Glomerular endothelial cell (primary cell): ENCODE data around the gene RPL32. TPM values are rescaled to one million over a fixed set of nuclear protein-coding genes. Genes with fewer than 3 reads are reported as not detected.
"Not testable (repeated sequence)": the region's sequence is repeated elsewhere in the genome, so short reads cannot be mapped to it uniquely, and the experiment has no call there.

Source experiments
- DNase-seq: peaks from one replicate; pipeline ENCODE4 v3.0.0-alpha.2; 2011; ENCODE audit warnings: low read depth, low spot score; ENCODE audit errors: extremely low read depth
- total RNA-seq: library from RNA; depleted of rRNA; stranded (reverse); fragments of >200 nt; gene quantifications from 2 replicates; pipeline ENCODE4 v1.2.3, GENCODE V29; 2015

RPL32 gene
- total RNA-seq, 1 donor from 2014 or later = 1,083 TPM

DNA sequence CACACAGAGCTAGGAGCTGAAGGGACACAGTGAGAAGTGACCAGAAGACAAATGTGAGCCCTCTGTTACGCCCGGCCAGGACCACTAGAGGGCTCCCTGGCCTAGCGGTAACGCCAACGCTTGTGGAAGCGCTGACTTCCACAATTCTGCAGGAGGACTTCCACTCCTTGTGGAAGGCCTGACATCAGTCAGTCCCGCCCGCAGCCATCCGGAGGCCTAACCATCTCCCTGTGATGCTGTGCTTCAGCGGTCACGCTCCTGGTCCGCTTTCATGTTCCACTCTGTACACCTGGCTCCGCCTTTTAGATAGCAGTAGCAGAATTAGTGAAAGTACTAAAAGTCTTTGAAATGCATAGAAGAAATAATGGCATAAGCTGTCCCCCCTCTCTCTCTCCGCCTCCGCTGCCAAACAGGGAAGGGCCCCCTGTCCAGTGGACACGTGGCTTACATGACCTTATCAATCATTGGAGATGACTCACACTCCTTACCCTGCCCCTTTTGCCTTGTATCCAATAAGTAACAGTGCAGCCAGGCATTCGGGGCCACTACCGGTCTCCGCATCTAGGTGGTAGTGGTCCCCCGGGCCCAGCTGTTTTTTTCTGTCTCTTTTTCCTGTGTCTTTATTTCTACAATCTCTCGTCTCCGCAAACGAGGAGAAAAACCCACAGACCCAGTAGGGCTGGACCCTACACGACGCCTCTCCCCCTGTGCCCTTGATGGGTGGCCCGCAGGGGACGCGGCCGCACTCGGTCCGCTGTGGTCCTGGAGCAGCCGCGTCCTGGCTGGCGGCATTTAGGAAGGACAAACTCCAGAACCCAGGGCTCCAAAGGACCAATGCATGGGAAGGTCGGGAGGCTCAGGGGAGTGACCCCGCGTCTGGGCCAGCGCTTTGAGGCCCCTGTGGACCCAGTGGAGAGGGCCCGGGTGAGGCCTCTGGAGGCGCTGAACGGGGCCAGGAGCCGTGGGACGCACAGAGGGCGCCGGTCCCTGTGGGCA is 27.0 kb upstream of the RPL32 start:
- peak; percentile 55 for DNase-seq

DNA sequence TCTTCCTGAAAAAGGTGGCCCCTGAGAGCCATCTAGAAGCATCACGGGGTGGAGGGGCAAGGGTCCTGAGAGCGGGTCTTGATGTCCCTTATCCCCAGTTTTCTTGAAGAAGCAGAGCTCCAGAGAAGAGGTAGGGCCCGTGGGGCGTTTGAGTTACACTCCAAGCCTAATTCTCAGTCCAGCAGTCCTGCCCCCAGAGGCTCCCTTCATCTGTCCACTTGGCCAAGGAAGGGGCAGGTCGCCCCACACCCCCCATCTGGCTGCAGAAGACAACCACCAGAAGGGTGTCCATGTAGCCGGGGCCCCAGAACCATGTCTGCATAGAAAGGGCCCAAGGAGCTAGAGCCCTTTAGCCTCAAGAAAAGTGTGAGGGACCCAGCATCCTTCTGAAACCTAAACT is 25.5 kb upstream of the RPL32 start:
- DNase-seq = no peak

DNA sequence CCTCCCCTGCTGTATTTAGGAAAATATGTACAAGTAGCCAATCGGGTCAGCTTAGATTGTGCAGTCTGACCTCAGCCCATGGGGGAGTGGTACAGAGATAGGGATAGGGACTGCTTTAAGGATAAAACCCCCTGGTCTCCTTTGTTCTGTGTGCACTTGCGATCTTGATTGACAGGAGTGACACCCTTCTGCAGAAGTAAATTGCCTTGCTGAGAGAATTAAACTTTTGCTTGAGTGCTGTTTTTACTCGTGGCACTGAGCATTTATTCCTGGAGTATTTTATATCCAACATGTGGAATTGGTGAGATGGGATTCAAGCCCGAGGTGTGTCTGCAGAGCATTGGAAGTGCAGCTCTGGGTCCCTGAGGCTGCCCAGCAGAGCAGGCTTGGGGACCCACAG is 23.9 kb upstream of the RPL32 start:
- no peak for DNase-seq

DNA sequence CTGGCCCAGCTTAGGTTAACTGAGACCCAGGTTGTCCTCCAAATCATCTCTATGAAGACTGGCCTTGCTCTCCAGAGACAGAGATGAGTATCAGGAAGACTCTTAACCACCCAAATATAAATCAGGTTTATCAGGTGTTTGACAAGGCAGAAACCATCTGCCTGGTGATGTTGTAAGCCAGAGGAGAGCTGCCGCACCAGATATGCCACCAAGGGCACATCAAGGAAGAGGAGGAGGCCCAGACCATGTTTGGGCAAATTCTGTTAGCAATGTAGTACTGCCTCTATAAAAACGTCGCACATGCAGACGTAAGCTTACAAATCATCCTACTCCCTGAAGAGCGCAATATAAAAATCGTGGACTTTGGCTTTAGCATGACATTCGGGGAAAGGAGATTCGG is 21.0 kb upstream of the RPL32 start:
- no peak for DNase-seq

DNA sequence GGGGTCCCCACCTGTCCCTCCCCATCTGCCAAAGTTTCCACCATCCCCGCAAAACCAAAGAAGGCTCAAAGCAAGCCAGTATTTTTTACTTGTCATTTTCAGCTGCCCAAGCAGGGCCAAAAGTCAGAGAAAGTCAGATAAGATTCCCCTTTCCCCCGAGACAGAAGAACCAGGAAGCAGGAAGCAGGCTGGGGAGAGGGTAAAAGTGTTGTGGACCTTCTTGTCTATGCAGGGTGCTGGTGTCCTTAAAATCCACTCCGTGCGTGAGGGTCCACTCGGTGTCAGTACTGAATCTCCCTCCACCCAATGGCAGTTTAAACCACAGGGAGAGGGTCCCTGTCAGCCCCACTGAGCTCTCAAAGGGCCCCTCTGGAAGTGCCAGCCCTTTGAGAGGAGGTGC is 20.2 kb upstream of the RPL32 start:
- DNase-seq = no peak

DNA sequence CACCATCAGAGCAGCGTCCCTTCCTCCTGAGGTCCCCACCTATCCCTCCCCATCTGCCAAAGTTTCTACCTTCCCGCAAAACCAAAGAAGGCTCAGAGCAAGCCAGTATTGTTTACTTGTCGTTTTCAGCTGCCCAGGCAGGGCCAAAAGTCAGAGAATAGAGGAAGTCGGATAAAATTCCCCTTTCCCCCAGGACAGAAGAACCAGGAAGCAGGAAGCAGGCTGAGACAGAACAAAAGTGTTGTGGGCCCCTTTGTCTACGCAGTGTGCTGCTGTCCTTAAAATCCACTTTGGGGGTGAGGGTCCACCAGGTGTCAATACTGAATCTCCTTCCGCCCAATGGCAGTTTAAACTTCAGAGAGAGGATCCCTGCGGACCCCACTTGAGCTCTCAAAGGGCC is 18.5 kb upstream of the RPL32 start:
- no peak for DNase-seq

DNA sequence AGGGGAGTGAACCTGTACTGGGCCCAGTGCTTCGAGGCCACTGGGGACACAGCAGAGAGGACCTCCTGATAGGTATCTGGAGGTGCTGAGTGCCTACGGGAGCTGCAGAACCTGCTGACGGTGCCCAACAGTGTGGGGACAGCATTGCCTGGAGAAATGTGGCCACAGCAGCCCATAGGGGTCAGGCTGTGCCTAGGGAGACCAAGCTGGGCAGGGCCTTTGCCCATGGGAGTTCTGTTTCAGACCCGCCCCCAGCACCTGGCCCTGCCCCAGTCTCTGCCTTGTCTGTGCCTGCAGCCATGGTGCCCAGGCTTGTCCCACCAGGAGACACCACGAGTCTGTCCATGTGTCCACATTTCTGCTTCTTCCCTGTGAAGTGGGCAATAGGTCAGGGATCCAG is 15.3 kb upstream of the RPL32 start:
- DNase-seq = no peak

DNA sequence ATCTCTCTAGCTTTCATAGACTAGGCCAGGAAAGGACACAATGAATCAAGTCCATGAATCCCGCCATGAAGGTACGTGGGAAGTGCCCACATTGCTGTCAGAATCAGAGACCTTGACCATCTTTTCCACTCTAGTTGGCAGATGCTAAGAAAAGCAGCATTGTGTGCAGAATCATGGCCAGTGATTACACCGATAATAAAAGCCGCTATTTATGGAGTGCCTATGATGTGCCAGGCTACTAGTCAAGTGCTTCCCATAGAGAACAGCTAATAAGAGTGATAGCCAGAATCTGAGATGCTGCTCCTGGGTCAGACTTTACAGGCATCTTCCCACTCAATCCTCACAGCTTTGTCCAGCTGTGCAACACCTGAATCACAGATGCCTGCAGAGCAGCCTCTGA is 13.2 kb upstream of the RPL32 start:
- no peak for DNase-seq

DNA sequence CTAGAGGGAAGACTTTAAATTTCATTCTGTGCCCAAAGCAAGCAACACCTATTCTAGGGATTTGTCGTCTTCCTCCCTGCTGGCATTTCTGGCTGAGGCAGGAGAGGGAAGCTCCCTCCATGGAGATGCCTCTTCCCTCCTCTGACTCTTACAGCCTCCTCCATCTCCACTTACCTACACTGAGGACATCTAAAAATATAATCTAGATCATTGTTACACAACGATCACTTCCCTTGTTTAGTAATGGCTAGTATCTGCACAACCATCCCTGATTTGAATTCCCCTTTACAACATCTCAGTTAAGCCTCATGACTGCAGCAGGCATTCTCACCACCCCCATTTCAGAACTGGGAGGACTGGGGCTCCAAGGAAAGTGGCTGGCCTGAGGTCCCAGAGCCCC is 12.5 kb upstream of the RPL32 start:
- not testable (repeated sequence) for DNase-seq

DNA sequence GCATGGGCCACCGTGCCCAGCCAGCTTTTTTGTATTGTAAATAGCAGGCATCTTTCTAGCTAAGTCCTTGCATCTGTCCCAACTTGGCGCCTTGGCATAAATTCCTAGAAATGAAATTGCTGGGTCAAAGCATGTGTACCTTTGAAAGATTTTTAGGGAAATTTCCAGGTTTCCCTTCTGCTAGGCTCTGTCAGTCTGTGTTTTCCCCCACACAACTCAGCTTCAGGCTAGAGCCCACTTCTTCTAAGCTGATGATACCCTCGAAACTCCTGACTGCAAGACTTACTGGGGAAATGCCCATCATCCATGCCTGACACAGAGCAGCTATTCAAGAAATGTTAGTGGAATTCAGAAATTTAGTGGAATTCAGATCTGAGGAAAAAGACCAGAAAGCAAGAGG is 10.8 kb upstream of the RPL32 start:
- no peak for DNase-seq

DNA sequence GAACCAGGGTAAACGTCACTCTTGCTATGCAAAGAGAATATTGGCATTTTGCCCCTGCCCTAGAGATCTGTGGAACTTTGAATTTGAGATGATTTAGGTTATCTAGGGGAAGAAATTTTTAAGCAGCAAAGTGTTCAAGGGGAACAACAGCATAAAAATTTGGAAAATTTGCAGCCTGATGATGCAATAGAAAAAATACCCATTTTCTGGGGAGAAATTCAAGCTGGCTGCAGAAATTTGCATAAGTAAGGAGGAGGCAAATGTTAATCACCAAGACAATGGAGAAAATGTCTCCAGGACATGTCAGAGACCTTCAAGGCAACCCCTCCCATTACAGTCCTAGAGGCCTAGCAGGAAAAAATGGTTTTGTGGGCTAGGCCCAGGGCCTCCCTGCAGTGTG is 4.4 kb upstream of the RPL32 start:
- no peak for DNase-seq

DNA sequence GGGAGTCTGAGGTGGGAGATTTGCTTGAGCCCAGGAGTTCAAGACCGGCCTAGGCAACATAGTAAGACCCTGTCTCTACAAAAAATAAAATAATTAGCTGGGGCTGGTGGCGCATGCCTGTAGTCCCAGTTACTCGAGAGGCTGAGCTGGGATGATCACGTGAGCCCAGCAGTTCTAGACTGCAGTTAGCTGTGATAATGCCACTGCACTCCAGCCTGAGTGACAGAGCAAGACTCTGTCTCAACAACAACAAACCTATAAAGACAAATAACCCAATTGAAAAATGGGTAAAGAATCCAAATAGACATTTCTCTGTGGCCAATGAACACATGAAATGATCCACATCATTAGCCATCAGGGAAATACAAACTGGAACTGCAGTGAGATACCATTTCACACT is 1.1 kb upstream of the RPL32 start:
- DNase-seq = no peak

DNA sequence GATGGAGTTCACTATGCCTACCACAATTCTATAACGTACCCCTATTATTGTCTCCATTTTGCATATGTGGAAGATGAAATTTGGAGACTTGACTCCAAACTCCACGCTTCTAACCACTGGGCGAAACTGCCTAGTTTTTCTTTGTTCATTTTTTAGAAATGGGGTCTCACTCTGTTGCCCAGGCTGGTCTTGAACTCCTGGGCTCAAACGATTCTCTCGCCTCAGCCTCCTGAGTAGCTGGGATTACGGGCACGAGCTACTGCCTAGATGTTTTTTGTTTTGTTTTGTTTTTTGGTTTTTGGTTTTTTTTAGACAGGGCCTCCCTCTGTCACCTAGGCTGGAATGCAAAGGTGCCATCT is 584 bp upstream of the RPL32 start:
- no peak for DNase-seq

DNA sequence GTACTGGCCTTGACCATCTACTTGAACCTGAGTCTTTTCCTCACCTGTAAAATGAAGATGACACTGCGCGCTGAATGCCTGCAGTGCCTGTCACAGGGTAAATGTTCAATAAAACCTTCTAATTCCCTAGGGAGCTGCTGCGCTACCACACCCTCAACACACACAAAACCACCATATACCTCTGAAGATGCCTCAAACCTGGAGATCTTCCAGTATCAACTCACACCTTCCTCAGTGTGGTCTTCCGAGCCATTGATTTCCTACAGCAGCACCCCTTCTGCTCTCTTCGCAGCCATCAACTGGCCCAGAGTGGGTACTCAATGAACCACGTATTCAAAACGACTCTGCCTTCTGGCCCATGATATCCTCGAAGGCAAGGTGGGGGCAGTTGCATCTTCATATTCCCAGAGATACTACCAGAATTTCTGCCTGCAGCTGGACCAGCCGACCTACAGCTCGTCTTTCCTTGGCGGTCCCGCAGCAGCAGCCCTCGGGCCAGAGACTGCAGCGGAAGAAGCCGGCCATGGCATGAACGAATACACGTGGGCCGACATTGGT is 695 bp downstream of the RPL32 start:
- DNase-seq = no peak

DNA sequence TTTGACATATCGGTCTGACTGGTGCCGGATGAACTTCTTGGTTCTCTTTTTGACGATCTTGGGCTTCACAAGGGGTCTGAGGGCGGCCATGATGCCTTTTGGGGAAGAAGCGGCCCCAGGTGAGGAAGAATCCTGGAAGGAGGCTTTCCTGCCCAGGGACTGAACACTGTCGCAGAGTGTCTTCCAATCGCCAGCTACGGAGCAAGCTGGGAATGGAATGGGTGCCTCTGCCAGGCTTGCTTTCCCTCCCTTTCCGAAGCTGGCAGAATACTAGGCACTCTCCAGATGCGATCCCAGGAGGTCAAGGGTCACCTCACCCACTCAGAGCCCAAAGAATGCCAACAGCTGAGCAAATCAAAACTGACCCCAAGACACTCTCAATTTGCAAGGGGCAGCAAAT is 1.2 kb downstream of the RPL32 start:
- not testable (repeated sequence) for DNase-seq

DNA sequence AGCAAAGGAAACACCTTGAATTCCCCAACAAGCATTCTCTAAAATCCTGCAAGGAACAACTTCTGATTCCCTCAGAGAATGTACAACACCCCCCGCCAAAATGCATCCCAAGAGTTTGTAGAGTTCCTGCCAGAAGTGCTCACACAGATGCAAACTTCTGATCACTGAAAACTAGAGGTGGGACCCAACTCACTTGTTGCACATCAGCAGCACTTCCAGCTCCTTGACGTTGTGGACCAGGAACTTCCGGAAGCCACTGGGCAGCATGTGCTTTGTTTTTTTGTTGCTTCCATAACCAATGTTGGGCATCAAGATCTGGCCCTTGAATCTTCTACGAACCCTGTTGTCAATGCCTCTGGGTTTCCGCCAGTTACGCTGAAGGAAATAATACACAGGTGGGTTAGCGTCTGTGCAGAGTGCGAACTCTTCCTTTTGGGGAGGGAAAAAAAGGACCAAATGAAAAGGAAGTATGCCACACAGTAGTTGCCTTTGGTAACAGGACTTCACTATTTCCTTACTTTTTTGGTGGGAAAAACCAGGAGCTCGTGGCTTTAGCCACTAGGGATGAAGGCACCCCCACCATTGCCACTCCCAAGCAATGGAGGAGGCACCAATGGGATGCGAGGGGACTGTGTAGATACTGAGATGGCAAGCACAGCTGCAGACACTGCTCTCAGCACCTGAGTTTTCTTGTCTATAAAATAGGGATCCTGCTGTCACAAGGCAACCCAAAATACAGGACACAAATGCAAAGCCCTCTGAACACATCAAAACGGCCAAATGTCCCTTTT is 2.0 kb downstream of the RPL32 start:
- no peak for DNase-seq

DNA sequence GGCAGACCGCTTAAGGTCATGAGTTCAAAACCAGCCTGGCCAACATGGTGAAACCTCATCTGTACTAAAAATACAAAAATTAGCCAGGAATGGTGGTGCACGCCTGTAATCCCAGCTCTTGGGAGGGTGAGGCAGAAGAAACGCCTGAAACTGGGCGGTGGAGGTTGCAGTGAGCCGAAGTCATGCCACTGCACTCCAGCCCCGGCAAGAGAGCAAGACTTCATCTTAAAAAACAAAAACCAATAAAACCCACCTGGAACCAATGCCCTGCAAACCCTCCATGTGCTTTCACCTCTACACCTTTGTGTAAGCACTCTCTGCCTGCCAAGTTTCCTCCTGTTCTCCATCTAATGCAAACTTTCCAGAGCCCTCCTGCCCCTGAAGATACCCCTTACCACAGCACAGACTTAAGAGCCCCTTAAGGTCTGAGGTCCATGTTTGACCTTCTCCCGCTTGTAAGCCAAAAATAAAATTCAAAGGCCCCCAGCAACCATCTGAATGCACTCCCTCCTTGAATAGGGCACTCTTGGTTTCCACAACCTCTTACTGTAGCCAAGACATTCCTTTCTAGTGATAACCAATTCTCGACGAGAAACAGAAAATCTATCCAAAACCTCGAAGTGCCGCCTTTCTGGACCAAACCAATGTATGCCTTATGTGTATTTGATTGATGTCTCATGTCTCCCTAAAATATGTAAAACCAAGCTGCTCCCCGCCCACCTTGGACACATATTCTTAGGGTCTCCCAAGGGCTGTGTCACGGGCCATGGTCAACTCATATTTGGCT is 3.0 kb downstream of the RPL32 start:
- DNase-seq = no peak

DNA sequence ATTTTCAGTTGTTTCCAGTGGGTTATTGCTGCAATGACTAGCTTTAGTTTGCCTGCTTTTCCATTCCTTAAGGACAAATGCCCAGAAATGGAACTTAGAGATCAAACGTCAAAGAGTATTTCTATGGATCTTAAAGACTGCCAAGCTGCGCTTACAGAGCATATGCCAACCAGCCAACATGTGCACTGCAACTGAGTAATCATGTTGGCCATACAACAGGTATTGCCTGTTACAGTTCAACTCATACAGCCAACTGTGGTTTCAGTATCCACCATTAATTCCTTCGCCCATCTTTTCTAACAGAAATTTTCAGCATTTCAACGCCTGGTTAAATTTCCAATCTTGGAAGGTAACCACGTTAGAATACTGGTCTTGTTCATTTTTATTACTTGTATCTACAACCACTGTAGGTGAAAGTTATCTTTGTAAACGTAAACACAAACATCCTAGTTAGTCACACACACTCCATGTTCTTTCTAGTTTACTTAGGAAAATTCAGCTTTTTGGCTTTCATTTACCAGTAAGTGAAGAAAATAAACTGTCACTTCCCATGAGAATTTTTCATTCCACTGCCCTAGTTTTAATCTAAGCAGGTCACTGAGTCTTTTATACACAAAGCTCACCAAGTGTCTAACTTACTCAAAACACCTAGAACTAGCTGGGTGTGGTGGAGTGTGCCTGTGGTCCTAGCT is 3.9 kb downstream of the RPL32 start:
- DNase-seq = no peak

DNA sequence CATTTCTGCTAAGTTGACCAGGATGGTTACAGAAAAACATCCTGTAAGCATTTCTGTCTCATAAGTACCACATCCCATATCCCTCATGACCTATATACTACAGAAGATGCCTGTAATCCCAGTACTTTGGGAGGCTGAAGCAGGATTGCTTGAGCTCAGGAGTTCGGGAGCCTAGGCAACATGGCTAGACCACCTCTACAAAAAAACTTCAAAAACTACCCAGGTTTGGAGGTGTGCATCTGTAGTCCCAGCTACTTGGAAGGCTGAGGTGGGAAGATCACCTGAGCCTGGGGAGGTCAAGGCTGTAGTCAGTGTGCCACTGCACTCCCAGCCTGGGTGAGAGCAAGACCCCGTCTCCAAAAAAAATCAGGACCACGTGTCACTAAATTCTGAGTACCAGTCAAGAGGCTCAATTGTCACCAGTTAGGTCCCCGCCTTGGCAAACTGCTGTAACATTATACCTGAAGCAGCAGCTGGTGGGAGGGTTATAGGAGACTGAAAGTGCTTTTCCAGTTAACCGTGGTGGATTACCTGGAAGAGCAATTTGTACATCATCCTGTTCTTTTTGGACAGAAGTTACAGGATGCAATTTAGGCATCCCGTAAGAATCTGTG is 6.2 kb downstream of the RPL32 start:
- no peak for DNase-seq
